T-helper 1 cell treated with Interleukin-12 subunit alpha and Interleukin-12 subunit beta and Interleukin-4 antibody, amounts not matched to agents 30 ng/mL and 1 ng/mL, for 36 hours (primary cell): ENCODE data around the gene ARF4. TPM values are rescaled to one million over a fixed set of nuclear protein-coding genes. Genes with fewer than 3 reads are reported as not detected.

Experiments
- intact Hi-C: fragments of 100-400 bp; cut with micrococcal nuclease; formaldehyde crosslinking; loops from one replicate; pipeline ENCODE4 v1.15.1; 2024
- total RNA-seq: library from RNA; stranded (reverse); gene quantifications from 2 replicates; pipeline ENCODE4 v1.2.3, GENCODE V29; 2022

The ARF4 gene
- total RNA-seq, 1 donor from 2014 or later, result 75.8 TPM

- intact Hi-C loops, result loop anchor here (5.0 kb wide), 1 partner anchor 185 kb away; no protein-coding TSS in a partner anchor
Measured at GRCh38 chr3:57582474-57583168, 14.5 kb downstream of the ARF4 start.

GRCh38 chr3:57577801-57578200 lies 19.3 kb downstream of the ARF4 start:
- intact Hi-C loops, result no loop called here

- intact Hi-C loops, result no loop called here
Measured at GRCh38 chr3:57575966-57576626, 21.0 kb downstream of the ARF4 start.

- intact Hi-C loops, result no loop called here
Measured at GRCh38 chr3:57572096-57572495, 25.0 kb downstream of the ARF4 start.

- intact Hi-C loops, result no loop called here
Measured at GRCh38 chr3:57570878-57571277, 26.3 kb downstream of the ARF4 start.

GRCh38 chr3:57569859-57570450 lies 27.2 kb downstream of the ARF4 start:
- intact Hi-C loops, result no loop called here

- intact Hi-C loops, result loop anchor here (5.0 to 10.0 kb wide), 6 partner anchors 268 to 877 kb away; partner anchors contain the start of genes HTD2, RPP14 and TASOR
Measured at GRCh38 chr3:57559526-57559925, 37.6 kb downstream of the ARF4 start.

GRCh38 chr3:57557085-57557537 lies 40.0 kb downstream of the ARF4 start:
- intact Hi-C loops, result loop anchor here (1.0 to 10.0 kb wide), 10 partner anchors 160 to 875 kb away; partner anchors contain the start of genes ABHD6, HTD2, IL17RD and RPP14

GRCh38 chr3:57556459-57557084 lies 40.6 kb downstream of the ARF4 start:
- intact Hi-C loops, result loop anchor here (1.0 to 10.0 kb wide), 15 partner anchors 41 to 874 kb away; partner anchors contain the start of genes ABHD6, ARF4, HTD2 and IL17RD

- intact Hi-C loops, result loop anchor here (1.0 to 10.0 kb wide), 14 partner anchors 41 to 999 kb away; partner anchors contain the start of genes ABHD6, ARF4, CCDC66 and HTD2
Measured at GRCh38 chr3:57555738-57556458, 41.2 kb downstream of the ARF4 start, which contains the start of gene PDE12. TSS of gene PDE12 (plus strand) at chr3:57556274. CDS start at chr3:57556380, 106 bp downstream.

GRCh38 chr3:57555306-57555705 lies 41.8 kb downstream of the ARF4 start:
- intact Hi-C loops, result loop anchor here (2.0 to 10.0 kb wide), 7 partner anchors 272 to 999 kb away; partner anchors contain the start of genes CCDC66, HTD2, RPP14 and TASOR

- intact Hi-C loops, result no loop called here
Measured at GRCh38 chr3:57546616-57547015, 50.5 kb downstream of the ARF4 start.

GRCh38 chr3:57545636-57546268 lies 51.4 kb downstream of the ARF4 start:
- intact Hi-C loops, result no loop called here

- intact Hi-C loops, result no loop called here
Measured at GRCh38 chr3:57544181-57545125, 52.7 kb downstream of the ARF4 start, which contains the start of gene DNAH12. TSS of gene DNAH12 (minus strand) at chr3:57544344. CDS start at chr3:57542870, 1,474 bp downstream.

GRCh38 chr3:57538465-57538864 lies 58.7 kb downstream of the ARF4 start:
- intact Hi-C loops, result no loop called here

- intact Hi-C loops, result no loop called here
Measured at GRCh38 chr3:57530071-57530608, 67.0 kb downstream of the ARF4 start.
